Uterus (tissue), 2 donors: ENCODE data around the gene NLRP13.

Experiments
- POLR2A ChIP-seq, 2 donors: fragments of 450-650 bp; IDR thresholded peaks; one replicate each; pipeline ENCODE4 v1.6.1; 2016; ENCODE audit warnings: antibody characterized with exemption in 2 of 2, mild to moderate bottlenecking in 1 of 2, moderate library complexity in 1 of 2
- TF ChIP-seq, protein P1 (sequence below), 4 experiments: fragments of 200-600 bp in 2 of 4; fragments of 450-650 bp in 2 of 4; sonication (generic) in 2 of 4; IDR thresholded peaks; one replicate each; pipeline ENCODE4 v1.5.1; 2016 to 2019; ENCODE audit warnings: antibody characterized with exemption in 4 of 4, mild to moderate bottlenecking in 2 of 4, moderate library complexity in 1 of 4

DNA sequence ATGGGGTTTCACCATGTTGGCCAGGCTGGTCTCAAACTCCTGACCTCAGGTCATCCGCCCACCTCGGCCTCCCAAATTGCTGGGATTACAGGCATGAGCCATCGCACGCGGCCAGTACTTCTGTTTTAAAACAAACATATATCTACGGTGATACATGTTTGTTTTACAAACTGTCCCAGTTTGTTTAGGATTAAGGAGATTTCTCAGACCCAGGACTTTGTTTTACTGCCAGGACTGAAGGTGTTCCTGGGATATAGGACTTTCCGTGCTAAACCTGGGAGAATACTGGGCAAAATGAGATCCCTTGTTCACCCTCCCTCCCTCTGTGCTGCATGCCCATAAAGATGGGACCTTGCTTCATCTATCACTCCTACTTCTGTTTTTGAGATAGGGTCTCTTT lies 24.3 kb upstream of the NLRP13 start:
- TF ChIP-seq, protein P1, sequence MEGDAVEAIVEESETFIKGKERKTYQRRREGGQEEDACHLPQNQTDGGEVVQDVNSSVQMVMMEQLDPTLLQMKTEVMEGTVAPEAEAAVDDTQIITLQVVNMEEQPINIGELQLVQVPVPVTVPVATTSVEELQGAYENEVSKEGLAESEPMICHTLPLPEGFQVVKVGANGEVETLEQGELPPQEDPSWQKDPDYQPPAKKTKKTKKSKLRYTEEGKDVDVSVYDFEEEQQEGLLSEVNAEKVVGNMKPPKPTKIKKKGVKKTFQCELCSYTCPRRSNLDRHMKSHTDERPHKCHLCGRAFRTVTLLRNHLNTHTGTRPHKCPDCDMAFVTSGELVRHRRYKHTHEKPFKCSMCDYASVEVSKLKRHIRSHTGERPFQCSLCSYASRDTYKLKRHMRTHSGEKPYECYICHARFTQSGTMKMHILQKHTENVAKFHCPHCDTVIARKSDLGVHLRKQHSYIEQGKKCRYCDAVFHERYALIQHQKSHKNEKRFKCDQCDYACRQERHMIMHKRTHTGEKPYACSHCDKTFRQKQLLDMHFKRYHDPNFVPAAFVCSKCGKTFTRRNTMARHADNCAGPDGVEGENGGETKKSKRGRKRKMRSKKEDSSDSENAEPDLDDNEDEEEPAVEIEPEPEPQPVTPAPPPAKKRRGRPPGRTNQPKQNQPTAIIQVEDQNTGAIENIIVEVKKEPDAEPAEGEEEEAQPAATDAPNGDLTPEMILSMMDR (IDR thresholded peaks at IDR 0.05): no peak
- TF ChIP-seq POLR2A (IDR thresholded peaks at IDR 0.05): no peak
